ENCODE data around the gene KRTAP10-2.
"Not testable (repeated sequence)": the region's sequence is repeated elsewhere in the genome, so short reads cannot be mapped to it uniquely, and the experiment has no call there.

The KRTAP10-2 gene

DNA sequence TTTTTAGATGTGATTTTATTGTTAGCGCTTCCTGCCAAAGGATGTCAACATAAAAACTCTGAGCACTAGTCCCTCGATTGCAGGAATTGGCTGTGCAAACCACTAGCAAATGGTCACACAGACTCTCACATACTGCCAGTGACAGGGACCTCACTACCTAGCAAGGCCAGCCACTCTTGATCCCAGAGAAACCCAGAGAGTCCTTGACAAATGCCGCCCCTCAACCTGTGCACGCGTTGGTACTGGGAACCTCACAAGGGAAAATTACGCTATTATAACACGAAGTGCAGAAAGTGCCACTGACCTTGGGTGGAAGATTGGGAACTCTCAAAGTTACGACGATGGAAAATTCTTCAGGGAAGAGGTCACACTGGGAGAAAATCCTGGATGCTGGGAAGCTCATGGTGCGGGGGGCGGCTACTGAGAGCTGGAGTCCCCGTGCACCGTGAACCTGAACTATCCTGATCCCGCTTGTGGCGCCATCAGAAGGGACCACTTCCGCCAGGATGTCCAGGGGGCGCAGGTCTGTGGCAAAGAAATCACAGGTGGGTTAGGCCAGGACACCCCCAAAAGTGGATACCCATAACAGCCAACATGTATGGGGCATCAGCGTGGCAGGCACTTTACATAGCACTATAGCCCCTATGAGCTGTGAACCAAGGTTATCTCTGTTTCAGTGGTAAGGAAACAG lies 16.3 kb upstream of the KRTAP10-2 start:
- DNase-seq (ENCODE audit: low spot score): no peak

DNA sequence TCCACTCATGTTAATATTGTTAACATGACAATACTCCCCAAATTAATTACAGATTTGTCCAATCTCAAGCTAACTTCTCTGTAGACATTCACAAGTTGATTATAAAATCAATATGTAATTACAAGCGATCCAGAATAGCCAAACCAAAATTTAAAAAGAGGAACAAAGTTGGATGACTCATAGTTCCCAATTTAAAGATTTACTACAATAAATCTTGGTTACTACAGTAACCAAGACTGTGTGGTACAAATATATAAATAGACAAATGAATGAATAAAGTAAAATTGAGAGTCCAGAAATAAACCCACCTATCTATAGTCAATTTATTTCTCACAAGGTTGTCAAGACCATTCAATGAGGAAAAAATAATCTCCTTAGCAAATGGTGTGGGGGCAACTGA lies 15.1 kb upstream of the KRTAP10-2 start:
- no peak for DNase-seq (ENCODE audit: low spot score)

DNA sequence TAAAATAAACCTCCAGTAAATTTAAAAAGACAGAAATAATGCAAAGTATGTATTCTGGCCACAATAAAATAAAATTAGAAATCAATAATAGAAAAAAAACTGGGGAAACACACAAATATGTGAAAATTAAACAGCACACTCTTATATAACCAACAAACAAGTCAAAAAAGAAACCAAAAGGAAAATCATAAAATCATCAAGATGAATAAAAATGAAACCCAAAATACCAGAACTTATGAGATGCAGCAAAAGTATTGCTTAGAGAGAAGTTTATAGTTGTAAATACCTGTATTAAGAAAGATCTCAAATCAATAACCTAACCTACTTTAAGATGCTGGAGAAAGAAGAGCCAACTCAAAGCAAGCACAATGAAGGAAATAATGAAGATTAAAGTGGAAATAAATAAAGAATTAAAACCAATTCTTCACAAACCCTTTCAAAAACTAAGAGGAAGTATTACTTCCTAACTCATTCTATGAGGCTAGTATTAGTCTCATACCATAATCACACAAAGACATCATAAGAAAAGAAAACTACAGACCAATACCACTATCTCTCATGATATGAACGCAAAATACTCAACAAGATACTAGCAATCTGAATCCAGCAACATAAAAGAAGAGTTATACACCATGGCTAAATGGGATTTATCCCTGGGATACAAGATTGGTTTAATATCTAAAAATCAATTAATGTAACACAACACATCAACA lies 13.7 kb upstream of the KRTAP10-2 start:
- no peak for DNase-seq (ENCODE audit: low spot score)

DNA sequence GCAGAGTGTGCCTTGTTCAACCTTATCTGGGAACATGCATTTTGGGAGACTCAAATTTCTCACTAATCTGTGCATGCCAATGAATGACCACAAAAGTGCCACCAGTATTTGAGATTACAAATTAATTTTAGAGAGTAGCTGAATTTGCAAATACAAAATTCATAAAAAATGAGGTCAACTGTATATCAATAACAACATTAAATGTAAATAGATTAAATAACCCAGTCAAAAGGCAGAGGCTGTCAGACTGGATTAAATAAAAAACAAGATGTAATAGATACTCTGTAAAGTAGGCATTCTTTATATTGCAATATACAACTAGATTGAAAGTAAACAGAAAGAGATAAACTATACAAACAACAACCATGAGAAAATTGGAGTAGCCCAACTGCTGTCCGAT lies 12.8 kb upstream of the KRTAP10-2 start:
- no peak for DNase-seq (ENCODE audit: low spot score)

DNA sequence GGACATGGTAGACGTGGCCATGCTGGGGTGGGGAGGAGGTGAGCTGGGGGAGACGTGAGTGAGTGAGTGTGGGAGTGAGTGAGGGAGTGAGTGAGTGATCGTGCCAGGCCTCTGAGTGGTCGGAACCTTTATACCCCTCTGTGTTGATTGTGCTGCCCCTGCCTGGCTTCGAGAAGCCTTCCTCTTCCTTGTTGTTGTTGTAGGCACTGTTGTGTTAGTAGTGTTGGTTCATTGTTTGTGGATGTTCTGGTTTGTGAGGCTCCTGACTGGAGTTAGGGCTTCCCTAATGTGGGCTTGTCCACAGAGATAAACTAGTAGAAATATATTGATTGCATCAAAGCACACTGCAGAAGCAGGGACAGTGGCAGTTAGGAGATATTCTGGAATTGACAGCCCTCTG lies 7.4 kb upstream of the KRTAP10-2 start, which contains the start of gene KRTAP10-3:
Gene KRTAP10-3 (minus strand): TSS at position 101 of the 400 bp plus-strand sequence. CDS start 80 bp downstream, at position 21.
- no peak for DNase-seq (ENCODE audit: low spot score)

DNA sequence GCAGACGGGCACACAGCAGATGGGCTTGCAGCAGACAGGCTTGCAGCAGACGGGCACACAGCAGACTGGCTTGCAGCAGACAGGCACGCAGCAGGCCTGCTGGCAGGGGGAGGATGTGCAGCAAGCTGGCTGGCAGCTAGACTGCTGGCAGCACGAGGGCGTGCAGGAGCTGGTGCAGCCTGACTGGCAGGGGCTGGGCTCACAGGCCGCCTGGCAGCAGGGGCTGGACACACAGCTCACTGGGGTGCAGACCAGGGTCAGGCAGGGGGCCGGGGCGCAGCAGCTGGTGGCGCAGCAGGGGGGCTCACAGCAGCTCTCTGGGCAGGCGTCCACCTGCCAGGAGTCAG lies 7.0 kb upstream of the KRTAP10-2 start:
- not testable (repeated sequence) for DNase-seq (ENCODE audit: low spot score)

DNA sequence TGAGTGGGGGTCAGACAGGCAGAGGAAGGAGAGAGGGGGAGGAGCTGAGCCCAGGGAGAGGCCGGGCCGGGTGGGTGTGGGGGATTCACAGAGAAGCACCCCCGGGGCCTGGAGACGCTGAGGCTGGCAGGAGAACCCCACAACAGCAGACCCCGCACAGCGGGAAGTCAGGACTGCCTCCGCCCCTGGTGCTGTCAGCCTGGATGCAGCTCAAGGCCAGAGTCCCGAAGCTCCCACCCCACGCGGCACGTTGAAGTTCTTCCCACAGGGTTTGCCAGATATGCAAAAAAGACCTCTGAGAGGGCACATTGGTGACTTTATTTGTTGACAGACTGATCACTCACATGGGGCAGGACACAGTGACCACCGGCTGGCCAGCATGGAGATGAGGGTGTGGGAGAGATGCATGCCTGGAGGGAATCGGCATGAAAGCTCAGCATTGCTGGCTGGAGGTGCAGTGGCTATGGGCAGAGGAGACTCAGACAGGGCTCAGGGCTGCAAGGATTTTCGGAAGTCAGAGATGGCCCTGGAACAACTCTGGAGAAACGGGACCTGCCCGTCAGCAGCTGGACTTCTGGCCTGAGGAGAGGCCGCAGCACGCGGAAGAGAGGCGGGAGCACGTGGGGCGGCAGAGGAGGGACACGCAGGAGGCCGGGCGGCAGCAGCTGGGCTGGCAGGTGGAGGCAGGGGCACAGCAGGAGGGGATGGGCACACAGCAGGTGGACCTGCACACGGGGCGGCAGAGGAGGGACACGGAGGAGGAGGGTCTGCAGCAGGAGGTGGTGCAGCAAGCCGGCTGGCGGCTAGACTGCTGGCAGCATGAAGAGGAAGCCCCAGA lies 6.4 kb upstream of the KRTAP10-2 start:
- DNase-seq (ENCODE audit: low spot score): no peak

DNA sequence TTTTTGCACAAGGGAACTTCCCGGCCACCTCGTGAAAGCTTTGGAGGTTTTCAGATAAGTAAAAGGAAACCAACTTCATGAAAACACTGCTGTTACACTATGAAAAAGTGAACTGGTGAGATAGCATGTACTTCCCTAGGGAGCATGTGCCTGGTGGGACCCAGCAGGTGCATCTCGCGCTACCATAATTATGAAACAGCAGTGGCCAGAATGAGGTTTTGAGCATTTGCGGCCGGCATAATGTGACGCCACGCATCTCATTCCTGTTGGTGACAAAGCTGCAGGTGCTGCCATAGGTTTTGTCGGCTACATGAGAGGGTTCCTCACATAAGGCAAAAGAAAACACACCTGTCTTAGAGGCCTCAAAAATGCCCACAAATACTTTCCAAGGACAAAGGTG lies 5.6 kb upstream of the KRTAP10-2 start:
- DNase-seq (ENCODE audit: low spot score): no peak

DNA sequence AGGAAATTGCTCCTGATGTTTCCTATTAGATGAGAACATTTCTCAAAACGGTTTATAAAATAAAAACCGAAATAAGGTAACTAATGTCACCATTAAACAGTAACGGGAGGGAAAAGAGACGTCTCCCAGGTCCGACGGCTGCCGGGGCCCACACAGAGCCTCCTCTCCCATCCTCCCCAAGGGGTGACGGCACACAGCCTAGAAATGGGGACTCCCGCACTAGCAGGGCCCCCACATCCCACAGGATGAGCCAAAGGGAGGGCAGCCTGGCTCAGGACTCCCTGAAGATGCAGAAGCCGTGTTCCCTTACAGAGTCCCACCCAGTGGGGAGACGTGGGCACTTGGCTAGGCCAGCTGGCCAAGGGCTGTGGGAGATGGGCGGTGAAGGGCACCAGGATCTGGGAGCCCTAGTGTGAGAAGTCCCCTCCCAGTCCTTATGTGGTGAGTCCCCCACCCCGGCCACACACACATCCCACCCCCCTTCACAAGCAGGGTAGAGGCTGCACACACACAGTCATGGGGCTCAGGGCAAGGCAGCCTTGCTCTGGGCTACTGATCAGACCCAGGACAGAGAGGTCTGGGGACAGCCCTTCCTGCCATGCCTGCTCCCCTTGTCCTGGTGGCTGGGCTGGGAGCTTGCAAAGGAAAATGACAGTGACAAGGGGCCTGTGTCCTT lies 4.0 kb upstream of the KRTAP10-2 start:
- peak; percentile 38 for DNase-seq (ENCODE audit: low spot score)

DNA sequence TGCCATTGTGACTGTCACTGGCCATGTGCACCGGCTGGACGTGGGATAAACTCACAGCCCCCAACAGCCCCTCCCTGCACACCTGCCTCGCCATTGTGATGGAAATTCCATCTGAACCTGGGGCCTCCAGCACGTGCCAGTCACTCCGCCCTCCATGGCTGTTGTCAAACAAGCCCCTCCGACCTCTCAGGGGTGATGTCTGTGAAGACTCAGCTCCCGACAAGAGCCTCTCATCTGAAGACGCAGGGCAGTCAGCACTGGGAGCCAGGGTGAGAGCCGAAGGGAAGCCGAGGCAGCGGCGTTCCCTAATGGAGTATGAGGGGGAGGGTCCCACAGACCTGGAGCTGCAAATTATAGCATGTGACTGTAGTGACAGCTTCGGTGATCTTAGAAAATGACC lies 1.4 kb upstream of the KRTAP10-2 start:
- DNase-seq (ENCODE audit: low spot score): no peak

DNA sequence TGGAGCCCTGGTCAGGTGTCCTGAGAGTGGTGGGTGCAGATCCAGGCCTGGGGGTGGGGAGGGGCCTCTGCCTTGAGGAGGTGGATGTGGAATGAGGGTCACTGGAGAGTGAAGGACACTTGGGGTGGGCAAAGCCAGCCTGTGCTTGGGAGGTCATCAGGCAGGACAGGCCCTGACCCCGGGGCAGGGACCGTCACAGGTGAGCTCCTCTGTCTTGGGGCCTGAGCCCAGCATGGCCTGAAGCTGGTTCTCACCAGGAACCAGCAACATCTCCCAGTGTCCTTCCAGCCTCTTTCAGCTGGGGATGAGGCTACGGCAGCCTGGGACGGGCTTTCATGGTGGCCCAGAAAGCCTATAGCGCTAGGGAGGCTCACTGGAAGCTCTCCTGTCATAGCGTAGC lies 831 bp upstream of the KRTAP10-2 start:
- DNase-seq (ENCODE audit: low spot score): peak; percentile 54

DNA sequence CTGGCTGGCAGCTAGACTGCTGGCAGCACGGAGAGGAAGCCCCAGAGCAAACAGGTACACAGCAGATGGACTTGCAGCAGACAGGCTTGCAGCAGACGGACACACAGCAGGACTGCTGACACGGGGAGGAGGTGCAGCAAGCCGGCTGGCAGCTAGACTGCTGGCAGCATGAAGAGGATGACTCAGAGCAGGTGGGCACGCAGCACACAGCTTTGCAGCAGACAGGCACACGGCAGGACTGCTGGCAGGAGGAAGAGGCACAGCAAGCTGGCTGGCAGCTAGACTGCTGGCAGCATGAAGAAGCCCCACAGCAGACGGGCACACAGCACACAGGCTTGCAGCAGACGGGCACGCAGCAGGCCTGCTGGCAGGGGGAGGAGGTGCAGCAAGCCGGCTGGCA lies 498 bp downstream of the KRTAP10-2 start:
- no peak for DNase-seq (ENCODE audit: low spot score)

DNA sequence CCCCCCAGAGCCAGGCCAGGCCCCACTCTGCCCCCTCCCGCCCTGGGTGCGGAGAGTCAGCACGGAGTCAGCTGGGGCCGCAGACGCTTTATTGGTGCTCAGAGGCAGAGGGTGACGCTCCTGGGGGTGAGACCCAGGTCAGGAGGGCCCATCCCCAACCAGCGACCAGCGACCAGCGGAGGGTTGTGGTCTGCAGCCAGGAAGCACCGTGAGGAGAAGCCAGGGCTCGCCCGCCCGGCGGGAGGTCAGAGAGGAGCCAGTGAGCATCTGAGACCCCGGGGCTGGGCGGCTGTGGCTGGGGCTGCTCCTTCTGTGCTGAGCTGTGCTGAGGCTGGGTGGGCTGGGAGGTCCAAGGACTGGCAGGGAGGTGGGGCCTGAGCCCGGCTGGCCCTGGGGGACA lies 1.0 kb downstream of the KRTAP10-2 start:
- DNase-seq (ENCODE audit: low spot score): not testable (repeated sequence)

DNA sequence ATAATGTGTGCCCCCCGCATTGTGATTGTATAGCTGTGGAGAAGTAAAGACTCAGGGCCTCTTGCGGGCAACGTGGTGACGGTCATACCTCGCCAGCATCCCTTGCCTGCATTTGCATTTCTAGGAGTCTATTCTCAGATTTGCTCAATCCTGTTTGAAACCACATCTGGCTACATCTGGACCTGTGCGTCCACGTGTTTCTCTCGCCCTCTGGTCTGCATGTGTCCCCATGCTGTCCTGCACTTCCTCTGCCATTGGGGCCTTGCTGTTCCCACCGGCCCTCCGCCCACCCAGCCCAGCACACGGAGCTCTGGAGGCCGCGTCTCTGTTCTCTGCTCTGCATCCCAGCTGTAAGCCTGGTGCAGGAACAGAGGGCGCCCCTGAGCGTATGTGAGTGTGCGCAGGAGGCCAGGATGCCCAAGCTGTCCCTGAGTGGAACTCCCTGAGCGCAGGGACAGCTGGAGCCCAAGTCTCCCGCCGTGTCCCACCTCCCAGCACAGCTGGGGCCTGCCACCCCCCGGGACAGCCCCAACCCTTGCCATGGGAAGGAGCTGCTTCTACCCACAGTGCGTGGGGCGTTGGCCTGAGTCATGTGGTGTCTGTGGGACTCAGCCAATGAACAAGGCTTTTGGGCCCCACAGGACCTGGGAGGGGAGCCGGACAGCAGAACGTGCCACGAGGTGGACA lies 1.6 kb downstream of the KRTAP10-2 start:
- DNase-seq (ENCODE audit: low spot score): peak; percentile 37

DNA sequence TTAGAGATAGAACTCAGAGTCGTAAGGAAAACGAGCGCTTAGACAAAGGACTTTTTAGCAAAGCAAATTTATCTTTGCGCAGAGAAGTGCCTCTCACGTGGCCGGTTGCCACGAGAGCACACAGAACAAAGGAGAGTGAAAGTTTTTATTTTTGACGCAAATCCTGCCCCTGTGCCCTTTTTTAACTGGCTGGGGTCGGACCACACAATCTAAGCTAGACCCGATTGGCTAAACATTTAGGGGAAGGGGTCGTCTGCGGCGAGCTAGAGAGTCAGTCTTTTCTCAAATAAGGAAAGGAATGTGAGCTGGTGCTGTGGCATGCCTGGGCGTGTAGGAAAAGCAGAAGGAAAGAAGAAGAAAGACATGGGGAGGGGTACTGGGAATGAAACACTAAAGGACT lies 2.4 kb downstream of the KRTAP10-2 start:
- no peak for DNase-seq (ENCODE audit: low spot score)

DNA sequence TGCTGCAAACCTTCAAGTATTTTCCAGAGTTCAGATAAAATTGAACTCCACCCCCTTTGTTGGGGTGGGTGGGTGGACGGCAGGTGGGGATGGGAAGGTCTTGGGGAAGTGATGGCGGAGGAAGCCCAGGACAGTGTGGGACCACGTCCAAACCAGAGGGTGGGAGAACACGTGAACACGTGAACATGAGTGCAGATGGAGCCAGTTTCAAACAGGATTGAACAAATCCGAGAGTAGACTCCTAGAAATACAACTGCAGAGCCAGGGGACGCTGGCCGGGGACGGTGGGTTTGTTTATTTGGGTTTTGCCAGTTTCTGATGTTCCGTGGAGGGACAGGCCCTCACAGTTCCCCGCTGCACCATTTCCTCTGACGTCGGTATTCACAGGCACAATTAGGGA lies 2.9 kb downstream of the KRTAP10-2 start:
- no peak for DNase-seq (ENCODE audit: low spot score)

DNA sequence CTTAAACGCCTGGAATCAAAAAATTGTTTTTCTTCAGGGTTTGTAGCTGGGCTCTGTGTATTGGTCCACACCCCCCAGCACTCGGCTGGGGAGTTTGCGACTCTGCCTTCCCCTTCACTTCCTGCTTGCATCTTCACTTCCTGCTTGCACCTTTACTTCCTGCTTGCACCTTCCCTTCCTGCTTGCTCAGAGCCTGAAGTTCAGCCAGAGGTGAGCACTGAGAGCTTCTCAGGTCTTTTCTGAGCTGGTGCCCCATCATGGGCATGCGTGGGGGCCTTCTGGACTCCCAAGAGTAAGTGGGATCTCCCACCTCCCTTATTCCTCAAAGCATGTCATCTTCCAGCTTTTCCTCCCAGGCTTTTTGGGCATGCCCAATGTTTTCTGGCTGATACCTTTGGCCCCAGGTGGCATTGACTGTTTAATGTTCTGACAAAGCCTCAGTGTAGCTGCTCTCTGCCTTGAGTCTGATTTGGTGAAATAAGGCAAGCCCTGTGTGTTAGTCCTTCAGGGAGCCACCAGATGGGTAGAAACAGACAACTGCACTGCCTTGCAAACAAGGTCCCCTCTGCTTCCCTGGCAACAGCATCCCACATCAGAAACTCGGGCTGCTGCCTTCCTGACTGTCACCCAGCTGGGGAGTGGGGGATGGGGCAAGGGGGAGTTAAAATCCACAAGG lies 3.5 kb downstream of the KRTAP10-2 start:
- DNase-seq (ENCODE audit: low spot score): no peak

DNA sequence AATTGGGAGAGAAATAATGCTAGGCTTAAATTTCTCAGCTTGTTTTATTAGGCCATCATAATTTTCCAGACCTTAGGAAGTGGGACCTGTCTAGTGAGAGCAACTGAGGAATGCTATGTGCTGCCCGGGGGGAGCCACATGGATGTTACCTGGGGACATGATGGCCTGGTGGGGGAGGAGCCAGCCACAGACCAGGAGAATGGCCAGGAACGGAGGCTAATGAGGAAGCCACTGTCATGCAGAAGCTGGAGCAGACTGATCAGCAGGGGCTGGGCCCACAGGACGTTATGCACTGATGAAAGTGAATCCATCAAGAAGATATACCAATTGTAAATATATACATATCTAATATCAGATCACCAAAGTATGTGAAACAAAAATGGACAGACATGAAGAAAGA lies 6.7 kb downstream of the KRTAP10-2 start:
- no peak for DNase-seq (ENCODE audit: low spot score)

DNA sequence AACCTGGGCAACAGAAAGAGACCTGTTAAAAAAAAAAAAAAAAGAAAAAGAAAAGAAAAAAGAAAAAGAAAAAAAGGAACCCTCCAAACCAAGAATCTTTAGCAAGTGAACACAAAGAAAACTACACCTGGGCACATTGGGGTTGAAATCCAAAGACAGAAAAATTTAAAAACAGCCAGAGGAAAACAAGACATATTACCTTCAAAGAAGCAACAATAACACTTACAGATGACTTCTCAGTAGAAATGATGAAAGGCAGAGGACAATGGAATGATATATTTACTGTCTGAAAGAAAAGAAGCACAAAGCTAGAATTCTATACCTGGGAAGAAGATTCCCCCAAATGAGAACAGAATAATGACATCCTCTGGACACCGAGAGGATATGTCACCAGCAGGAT lies 8.6 kb downstream of the KRTAP10-2 start:
- DNase-seq (ENCODE audit: low spot score): no peak

DNA sequence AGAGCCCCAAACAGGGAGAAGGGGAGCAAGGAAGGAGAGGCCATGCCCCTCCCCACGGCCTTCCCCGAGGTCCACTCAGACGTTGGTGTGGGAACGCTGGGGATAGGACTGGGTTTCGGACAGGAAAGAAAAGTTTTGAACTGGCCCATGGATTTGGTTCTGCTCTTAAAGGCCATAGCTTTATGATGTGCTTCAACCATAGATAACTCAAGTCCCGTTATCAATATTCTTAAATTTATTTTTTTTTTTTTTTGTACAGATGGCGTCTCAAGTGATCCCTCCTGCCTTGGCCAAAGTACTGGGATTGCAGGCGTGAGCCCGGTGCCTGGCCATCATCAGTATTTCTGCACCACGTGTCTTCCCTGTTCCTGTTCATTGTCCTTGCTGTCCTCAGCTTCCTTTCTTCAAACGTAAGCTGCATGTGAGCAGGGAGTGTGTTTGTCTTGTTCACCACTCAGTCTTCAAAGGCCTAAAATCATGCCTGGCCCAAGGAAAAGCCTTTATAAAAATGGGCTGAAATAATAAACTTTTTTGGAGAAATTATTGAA lies 10.5 kb downstream of the KRTAP10-2 start:
- no peak for DNase-seq (ENCODE audit: low spot score)

Data from left forelimb (tissue), 1 donor.